ENCODE data around the gene ITIH2.
A peak's percentile ranks its signal among the peaks of the same experiment; 100 is the strongest.
"Not testable (repeated sequence)": the region's sequence is repeated elsewhere in the genome, so short reads cannot be mapped to it uniquely, and the experiment has no call there.

The ITIH2 gene

DNA sequence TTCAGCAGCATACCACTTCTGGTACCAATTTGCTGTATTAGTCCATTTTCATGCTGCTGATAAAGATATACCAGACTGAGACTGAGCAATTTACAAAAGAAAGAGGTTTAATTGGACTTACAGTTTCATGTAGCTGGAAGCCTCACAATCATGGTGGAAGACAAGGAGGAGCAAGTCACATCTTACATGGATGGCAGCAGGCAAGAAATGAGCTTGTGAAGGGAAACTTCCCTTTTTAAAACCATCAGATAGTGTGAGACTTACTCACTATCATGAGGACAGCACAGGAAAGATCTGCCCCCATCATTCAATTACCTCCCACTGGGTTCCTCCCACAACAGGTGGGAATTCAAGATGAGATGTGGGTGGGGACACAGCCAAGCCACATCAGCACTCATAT, 9.9 kb upstream of the ITIH2 start:
- not testable (repeated sequence) for DNase-seq (ENCODE audit: low spot score)

DNA sequence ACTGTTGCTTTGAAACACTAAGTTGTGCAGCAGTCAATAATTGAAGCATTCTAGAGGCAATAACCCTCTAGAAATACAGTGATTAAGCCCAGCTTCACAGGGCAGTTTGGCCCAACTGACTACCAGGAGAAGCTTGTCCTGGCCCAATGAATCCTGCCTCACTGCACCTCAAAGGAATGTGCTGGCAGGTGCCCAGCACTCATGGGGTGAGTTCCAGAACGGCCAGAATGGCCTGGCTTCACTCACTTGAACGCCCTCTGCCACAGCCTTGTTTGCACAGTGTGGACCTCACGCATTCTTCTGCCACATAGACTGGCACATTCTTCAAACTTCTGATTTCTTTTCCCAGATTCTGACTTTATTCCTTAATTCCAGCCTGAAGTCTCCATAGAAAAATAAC, 6.6 kb upstream of the ITIH2 start:
- peak; percentile 79 for DNase-seq (ENCODE audit: low spot score)

DNA sequence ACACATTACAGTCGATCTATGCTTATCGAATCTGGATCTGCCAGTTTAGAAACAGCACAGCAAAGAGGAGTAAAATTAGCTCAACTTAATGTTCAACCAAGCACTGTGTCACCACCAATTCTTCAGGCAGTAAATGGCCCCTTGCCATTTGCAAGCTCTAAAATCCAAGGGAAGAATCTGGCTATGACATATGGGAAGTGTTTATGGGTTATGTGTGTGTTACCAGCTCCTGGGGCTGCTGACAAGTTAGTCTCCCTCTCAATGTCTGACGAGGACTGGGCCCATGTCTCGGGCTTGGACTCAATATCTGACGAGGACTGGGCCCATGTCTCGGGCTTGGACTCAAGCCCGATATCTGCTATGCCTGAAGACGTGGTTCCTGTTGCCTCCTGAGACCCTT, 5.7 kb upstream of the ITIH2 start:
- DNase-seq (ENCODE audit: low spot score): peak; percentile 63

DNA sequence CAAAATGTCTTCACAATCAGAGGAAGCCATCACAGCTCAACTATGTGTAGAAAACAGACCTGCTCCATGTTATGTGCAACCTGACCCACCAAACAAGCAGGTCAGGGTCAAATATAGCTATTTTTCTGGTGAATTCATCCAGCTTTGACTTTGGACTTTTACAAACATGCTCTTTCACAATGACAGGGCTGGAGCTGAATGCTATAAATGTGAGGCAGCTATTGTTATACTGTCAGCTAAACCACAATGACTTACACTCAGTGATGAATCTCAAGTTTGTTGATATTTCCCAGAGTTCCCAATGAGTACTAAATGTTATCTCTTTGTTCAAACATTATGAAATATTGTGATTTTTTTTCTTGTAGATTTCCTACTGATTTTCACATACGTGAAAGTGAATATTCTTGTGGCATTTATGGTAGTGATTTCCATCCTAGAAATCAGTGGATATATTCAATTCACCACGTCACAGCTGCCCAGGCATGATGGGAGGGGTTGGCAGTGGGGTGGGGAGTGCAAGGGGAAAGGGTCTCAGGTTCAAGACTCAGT, 2.5 kb upstream of the ITIH2 start:
- no peak for DNase-seq (ENCODE audit: low spot score)

DNA sequence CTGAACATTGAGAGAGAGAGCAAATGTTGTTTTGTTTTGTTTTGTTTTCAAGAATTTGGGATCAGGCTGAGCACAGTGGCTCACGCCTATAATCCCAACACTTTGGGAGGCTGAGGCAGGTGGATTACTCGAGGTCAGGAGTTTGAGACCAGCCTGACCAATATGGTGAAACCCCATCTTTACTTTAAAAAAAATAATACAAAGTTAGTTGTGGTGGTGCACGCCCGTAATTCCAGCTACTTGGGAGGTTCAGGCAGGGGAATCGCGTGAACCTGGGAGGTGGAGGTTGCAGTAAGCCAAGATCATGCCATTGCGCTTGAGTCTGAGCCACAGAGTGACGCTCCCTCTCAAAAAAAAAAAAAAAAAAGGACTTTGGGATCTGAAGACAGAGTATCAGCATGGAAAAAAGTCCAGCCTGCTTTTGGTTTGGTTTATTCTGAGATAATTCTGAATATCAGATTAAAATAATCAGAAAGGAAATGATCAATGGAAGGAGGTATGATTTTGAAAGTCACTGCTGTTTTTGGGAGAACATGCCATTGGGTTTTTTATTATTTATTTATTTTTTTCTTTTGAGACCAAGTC, 1.9 kb upstream of the ITIH2 start:
- DNase-seq (ENCODE audit: low spot score): no peak

DNA sequence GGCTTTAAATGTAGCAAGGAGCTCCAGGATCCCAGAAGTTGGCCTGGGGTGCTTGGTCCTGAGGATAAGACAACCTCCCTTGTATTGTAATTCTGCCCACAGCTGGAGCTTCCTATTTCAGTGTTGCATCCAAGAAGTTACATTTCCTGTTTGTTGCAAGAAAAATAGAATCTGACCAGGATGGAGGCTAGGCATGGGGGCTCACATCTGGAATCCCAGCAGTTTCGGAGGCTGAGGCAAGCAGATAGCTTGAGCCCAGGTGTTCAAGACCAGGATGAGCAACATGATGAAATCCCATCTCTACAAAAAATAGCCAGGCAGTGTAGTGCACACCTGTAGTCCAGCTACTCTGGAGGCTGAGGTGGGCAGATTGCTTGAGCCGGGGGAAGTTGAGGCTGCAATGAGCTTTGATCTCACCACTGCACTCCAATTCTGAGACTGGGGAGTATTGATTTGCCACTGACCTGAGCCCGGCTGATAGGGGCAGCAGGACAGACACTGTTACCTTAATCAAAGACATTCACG, 766 bp upstream of the ITIH2 start:
- DNase-seq (ENCODE audit: low spot score): no peak

DNA sequence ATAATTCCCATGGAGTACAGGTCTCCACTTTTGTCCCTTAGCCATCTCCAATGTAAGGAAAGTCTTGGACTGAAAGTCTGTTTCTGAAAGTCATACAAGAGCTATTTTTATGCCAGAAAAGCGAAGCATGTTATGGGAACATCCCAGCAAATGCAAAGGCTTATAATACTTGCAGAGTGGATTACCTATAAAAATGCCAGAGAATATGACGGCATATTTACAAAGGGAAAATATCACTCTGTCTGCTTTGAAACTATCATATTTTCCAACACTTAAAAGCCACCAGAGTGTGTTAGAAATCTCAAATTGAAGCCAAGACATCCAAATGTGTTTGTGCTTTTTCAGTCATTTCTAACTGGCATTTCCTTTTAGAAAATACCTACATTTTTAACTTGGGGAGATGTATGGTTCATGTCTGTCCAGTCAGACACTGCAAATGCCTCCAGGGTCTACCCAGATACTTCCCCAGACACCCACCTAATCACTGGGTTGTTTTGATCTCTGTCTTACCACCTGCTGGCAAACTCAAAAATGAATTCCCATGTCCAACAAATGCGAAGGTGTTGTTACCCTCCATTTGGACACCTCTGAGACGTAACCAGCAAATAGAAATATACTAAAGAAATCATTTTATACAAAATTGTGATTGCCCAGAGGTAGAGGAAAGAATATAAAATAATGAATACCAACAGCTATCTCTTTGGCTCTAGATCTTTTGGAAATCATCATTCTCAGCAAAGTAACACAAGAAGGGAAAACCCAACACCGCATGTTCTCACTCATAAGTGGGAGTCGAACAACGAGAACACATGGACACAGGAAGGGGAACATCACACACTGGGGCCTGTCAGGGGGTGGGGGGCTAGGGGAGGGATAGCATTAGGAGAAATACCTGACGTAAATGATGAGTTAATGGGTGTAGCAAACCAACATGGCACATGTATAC, 1.2 kb downstream of the ITIH2 start:
- DNase-seq (ENCODE audit: low spot score): no peak

DNA sequence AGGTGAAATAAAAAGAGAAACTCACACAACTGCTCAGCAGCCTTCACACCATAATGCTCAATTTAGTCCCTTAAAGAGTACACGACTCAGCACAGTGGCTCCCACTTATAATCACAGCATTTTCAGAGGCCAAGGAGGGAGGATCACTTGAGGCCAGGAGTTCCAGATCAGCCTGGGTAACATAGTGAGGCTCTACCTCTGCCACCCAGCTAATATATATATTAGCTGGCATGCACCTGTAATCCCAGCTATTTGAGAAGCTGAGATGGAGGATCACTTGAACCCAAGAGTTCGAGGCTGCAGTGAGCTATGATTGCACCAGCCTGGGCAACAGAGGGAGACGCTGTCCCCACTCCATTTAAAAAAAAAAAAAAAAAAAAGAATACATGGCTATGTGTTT, 2.2 kb downstream of the ITIH2 start:
- DNase-seq (ENCODE audit: low spot score): no peak

DNA sequence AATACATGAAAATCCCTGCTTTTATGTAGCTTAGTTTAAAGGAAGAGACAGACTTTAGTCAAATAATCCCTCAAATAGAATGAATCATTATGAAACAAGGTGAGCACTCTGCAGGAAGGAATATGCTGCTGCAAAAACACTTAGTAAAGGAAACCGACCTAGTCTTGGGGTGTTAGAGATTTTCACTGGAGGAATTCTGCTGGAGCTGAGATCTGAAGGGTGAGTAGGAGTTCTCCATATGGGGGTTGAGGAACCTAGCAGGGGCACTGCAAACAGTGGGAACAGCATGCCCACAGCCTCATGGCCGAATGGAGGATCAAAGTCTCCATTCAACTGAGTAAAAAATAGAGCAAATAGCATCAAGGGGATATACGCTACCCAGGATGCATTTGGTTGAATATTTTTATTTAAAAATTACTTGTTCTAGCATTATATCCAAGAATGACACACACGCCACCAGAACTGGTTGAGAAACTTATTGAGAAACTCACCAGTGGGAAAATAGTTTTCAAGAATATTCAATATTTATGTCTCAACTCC, 3.5 kb downstream of the ITIH2 start:
- DNase-seq (ENCODE audit: low spot score): no peak

DNA sequence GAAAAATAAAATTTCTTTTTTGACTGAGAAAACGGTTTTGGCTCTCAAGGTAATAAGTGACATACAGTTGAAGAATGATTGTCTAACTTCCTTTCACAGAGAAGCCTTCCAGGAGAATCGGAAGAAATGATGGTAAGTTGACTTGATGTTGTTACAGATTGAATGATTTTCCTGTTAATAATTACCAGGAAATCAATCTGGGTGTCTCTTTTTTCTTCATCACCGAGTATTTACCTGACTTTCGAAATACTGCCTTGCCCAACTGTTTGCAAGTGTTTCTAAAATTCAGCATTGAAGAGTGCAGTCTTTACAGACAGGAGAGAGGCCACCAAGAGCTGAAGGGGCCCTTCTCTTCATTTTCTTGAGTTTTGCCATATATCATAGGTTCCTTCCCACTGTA, 4.0 kb downstream of the ITIH2 start:
- DNase-seq (ENCODE audit: low spot score): no peak

DNA sequence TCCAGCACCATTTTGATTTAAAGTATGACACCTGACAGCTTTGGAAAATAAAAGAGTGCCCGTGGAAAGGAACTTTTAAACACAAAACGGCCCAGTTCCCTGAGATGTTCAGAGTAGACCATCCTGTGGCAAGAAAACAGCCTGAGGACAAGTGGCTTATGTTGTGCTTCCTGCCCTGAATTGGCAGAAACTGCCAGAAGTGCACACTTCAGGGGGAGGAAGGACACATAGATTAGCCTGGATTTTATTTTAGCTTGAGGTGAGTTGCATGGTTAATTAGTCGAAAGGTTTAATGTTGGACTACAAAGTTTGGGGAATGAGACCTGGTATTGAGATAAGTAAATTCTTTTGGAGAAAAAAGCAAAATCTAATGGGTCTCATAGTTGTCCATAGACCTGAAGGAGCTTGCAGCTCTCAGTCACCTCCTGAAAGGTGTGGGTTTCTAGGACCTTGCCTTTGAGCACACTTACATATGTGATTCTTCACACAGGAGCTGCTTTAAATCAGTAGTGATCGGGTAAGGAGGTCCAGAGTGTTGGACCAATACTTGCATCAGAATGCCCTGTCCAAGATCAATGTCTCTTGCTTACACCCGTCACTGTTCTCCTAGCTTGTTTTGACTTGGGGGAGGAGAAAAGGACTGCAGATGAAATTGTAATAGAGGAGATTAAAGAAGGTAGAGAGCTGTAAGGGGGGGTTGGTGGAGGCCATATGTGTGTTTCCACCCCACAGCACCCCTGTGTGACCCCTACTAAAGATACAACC, 4.9 kb downstream of the ITIH2 start:
- no peak for DNase-seq (ENCODE audit: low spot score)

DNA sequence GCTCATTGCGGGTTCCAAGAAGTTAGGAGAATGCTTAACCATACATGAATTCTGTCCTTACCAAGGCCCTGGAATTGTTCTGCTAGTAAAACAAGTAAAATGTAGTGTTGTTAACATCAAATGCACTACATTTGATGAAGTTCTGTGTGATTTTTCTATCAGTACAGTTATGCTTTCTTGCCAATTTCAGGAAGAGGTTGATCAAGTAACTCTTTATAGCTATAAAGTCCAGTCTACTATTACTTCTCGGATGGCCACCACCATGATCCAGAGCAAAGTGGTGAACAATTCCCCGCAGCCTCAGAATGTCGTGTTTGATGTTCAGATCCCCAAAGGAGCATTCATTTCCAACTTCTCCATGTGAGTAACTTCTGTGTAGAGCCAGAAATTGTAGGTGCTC, 5.7 kb downstream of the ITIH2 start:
- no peak for DNase-seq (ENCODE audit: low spot score)

DNA sequence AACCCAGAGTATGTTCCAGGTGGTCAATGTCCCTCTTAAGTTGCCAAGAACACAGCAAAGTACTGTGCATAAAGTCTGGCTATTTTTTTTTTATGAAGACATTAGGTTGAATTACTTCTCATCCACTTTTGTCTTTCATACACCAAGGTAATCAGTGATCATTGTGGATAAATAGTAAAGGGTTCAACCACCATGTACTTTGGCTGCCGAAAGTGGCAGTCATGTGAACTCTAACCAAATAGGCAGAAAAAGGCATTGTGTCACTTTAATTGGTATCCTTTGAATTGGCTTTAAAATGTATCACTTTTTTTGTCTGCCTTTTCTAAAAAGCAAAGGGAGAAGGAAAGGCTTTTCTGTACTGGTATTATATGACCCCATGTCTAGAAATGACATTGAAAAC, 7.3 kb downstream of the ITIH2 start:
- no peak for DNase-seq (ENCODE audit: low spot score)

DNA sequence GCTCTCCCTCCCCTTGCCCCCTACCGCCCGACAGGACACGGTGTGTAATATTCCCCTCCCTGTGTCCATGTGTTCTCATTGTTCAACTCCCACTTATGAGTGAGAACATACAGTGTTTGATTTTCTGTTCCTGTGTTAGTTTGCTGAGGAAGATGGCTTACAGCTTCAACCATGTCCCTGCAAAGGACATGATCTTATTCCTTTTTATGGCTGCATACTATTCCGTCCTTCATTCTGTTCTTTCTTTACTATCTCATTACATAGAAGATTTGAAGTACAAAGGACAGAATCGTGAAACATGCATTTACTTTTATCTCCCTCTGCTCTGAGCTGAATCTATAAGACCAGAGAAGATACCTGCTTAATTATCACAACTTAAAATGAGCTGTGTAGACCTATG, 8.0 kb downstream of the ITIH2 start:
- not testable (repeated sequence) for DNase-seq (ENCODE audit: low spot score)

DNA sequence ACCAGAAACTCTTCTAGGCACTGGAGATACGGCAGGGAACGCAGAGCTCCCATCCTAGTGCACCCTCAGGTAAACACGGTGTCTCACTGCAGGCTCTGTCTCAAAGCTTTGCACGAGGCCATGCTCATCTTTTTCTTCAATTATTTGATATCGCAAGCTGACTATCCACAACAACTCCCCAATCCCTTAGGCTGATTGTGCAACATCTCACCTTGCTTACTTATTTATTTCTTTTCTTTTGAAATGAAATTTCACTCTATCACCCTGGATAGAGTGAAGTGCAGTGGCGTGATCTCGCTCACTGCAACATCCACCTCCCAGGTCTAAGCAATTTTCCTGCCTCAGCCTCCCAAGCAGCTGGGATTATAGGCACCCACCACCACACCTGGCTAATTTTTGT, 12.4 kb downstream of the ITIH2 start:
- no peak for DNase-seq (ENCODE audit: low spot score)

DNA sequence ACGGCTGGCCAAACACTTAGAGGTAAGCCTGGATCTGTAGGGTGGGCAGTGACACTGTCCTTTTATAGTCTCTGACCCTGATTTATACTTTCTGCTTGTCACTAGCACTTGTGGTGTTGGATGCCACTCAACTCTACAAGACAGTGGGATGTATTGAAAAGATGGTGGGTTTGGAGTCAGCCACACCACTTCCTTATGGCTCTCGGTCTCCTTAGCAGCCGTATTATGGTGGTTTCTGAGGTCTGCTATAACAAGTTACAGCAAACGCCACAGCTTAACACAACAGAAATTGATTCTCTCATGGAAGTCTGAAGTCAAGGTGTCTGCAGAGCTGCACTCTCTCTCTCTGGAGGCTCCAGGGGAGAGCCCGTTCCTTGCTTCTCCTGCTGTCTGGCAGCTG, 14.7 kb downstream of the ITIH2 start:
- DNase-seq (ENCODE audit: low spot score): no peak

DNA sequence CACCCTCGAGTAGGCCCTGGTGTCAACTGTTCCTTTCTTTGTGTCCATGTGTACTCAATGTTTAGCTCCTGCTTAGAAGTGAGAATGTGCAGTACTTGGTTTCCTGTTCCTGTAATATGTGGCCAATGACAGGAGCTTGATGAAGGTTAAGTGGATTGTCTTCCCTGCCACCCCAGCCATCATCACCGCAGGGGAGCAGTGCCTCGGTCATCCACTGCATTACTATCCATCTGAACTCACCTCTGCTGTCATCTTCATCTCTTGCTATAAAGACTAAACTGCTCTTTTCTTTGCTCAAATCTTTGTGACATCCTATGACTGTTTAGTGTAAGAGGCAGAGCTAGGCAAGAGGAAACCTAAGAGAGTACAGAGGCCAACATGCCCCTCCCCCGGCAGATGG, 15.6 kb downstream of the ITIH2 start:
- no peak for DNase-seq (ENCODE audit: low spot score)

DNA sequence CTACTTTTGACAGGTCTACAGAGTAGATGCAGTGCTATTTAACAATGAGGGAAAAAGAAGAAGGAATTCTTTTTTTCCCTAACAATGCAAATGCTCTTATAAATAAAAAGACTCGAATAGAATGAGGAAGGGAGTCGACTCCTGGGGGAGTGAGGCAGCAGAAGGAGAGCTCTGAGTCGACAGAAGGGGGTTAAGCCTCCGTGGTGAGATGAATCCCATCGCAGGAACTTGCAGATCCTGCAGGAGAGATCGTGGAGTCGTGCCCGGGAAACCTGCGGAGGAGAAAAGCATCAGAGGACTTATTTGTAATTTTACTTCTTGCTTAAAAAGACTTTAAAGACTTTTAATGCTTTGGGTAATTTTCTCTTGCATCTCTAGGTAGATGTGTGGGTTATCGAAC, 17.4 kb downstream of the ITIH2 start:
- no peak for DNase-seq (ENCODE audit: low spot score)

DNA sequence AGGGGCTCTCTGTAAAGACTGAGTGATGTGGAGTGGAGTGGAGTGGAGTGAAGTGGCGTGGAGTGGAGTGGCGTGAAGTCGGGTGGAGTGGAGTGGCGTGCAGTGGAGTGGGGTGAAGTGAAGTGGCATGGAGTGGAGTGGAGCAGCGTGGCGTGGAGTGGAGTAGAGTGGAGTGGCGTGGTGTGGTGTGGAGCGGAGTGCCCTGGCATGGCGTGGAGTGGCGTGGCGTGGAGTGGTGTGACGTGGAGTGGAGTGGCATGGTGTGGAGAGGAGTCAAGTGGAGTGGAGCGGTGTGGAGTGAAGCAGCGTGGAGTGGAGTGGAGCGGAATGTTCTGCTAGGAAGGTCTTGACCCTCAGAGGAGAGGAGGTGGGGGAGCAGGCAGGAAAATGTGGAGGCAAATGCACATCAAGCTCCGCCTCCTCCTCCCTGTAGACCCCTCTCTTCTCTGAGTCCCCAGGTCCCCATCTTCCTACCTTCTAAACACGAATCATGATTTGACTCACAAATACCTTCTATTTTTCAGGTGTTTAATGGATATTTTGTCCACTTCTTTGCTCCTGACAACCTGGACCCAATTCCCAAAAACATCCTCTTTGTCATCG, 19.9 kb downstream of the ITIH2 start:
- DNase-seq (ENCODE audit: low spot score): no peak

DNA sequence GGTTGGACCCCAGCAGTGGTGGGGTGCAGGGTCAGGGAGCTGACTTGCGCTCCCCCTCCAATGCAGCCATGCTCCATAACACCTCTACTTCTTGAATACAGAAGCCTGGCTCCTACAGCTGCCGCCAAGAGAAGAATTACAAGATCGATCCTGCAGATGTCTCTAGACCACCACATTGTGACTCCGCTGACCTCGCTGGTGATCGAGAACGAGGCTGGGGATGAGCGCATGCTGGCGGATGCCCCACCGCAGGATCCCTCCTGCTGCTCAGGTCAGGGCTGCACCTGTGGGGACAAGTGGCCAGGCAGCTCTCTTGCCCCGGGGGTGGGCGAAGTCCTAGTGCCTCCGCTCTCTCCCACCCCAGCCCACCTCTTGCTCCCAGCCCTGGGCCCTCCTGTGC, 31.7 kb downstream of the ITIH2 start:
- no peak for DNase-seq (ENCODE audit: low spot score)

DNA sequence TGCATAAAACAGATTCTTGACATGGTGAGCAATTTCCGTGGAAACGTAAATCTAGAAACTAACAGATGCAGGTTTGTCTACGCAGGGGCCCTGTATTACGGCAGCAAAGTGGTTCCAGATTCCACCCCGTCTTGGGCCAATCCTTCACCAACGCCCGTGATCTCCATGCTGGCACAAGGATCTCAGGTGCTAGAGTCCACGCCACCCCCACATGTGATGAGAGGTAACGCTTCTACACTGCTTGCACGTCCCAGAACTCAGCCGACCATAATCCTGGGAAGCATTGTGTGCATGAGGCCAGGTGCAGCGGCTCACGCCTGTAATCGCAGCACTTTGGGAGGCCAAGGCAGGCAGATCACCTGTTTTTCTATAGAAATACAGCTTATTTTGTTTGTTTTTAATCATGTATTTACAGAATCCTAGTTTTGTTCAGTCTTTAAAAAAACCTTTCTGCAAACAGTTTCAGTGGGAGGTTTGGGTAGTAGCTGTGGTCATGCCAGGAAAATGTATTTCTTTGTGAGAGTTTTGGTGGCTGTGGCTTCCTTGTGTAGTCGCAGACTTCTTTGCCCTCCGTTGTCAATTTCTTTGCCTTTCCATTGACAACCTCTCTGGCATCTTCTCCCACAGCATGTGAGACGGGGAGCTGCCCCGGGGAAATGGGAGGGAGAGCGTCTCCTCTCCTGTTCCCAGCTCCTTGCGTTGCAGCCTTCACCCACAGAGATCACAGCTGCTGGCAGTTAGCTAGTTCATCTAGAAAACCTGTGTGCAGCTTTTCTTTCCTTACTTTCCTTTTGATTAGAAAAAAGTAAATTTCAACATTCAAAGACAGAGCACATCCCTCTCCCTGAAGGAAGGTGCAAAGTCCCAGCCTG, 35.7 kb downstream of the ITIH2 start:
- DNase-seq (ENCODE audit: low spot score): no peak
